ENCODE data around the gene SLX9.

DNA sequence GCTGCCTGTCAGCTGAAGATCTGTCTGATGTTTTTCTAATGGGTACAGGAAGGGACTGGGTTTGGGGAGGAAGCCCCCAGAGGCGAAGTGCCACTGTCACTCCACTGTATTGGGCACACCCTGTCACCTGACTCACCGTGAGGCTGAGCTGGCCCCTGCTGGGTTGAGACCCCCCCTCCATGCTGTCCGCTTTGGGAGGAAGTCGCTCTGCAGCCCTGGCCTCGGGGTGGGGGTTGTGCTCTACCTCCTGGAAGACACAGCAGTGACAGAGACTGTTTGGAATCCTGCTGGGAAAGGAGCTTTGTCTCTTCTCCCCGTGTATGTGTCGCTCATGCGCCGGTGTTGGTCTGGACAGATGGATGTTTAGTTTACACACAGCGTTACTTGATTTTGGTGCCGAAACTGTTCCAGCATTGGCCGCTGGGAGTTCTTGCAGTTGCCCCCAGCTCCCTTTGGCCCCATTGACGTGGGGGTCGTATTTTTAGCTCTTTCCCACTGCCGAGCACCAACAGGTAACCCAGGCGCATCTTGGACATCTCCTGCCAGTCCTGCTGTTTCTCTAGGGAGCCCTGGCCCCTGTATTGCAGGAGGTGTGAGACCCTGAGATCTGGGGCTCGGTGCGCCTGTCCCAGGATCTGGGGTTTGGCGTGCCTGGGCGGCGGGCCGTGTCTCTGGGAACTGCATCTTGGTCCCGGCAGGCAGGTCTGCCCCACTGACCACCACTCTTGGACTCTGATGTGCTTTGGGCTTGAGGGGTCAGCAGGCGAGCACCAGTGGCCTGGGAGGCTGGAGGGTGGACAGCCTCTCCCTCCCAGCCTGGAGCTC, 30.3 kb downstream of the SLX9 start:
- TF ChIP-seq, protein P1, sequence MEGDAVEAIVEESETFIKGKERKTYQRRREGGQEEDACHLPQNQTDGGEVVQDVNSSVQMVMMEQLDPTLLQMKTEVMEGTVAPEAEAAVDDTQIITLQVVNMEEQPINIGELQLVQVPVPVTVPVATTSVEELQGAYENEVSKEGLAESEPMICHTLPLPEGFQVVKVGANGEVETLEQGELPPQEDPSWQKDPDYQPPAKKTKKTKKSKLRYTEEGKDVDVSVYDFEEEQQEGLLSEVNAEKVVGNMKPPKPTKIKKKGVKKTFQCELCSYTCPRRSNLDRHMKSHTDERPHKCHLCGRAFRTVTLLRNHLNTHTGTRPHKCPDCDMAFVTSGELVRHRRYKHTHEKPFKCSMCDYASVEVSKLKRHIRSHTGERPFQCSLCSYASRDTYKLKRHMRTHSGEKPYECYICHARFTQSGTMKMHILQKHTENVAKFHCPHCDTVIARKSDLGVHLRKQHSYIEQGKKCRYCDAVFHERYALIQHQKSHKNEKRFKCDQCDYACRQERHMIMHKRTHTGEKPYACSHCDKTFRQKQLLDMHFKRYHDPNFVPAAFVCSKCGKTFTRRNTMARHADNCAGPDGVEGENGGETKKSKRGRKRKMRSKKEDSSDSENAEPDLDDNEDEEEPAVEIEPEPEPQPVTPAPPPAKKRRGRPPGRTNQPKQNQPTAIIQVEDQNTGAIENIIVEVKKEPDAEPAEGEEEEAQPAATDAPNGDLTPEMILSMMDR (conservative IDR thresholded peaks at IDR 0.05) = no peak
- TF ChIP-seq ZFX (IDR thresholded peaks at IDR 0.05) = no peak

Measured in C4-2B (cell line).